OCI-LY1 (cell line): ENCODE results near the gene RAF1.

Experiments
- EZH2 ChIP-seq: fragments of 200-600 bp; sonication (generic), shearing (Covaris generic); IDR thresholded peaks from 2 replicates; pipeline ENCODE4 v1.8.0; 2017; ENCODE audit warnings: borderline replicate concordance, mixed run types, mild to moderate bottlenecking, antibody characterized with exemption, low read length, moderate library complexity, mixed read lengths
- TF ChIP-seq, protein P1 (sequence below): fragments of 200-600 bp; sonication (generic), shearing (Covaris generic); IDR thresholded peaks from 2 replicates; pipeline ENCODE4 v1.5.1; 2017; ENCODE audit warnings: mild to moderate bottlenecking, antibody characterized with exemption, low read length, moderate library complexity, mixed read lengths

- TF ChIP-seq, protein P1, sequence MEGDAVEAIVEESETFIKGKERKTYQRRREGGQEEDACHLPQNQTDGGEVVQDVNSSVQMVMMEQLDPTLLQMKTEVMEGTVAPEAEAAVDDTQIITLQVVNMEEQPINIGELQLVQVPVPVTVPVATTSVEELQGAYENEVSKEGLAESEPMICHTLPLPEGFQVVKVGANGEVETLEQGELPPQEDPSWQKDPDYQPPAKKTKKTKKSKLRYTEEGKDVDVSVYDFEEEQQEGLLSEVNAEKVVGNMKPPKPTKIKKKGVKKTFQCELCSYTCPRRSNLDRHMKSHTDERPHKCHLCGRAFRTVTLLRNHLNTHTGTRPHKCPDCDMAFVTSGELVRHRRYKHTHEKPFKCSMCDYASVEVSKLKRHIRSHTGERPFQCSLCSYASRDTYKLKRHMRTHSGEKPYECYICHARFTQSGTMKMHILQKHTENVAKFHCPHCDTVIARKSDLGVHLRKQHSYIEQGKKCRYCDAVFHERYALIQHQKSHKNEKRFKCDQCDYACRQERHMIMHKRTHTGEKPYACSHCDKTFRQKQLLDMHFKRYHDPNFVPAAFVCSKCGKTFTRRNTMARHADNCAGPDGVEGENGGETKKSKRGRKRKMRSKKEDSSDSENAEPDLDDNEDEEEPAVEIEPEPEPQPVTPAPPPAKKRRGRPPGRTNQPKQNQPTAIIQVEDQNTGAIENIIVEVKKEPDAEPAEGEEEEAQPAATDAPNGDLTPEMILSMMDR, result no peak
- no peak for TF ChIP-seq EZH2
Observed at GRCh38 chr3:12613250-12613649, 50.7 kb downstream of the RAF1 start.
